Measurements from ENCODE around the gene FMO1. TPM values are rescaled to one million over a fixed set of nuclear protein-coding genes. Genes with fewer than 3 reads are reported as not detected.
"Not testable (repeated sequence)": the region's sequence is repeated elsewhere in the genome, so short reads cannot be mapped to it uniquely, and the experiment has no call there.

Gene FMO1
- total RNA-seq, 2 donors from 2014 or later: not detected

DNA sequence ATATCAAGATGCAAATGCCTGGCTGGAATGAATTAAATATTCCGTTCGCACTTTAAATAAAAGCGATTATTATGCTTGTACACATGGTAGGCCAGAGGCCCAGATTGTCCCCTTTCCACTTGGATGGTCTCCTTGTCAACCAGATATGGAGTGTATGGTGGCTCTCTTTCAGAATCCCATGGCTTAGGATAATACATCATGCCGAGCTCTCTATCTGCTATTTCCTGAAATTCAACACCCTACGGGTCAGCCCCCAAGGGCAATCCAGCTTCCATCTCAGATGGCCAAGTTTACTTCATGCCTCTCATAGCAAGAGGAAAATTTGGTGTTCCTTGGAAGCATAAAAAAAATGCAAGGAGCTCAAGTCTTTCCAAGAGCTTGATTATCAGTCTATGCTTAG lies 25.4 kb upstream of the FMO1 start:
- Mint-ChIP-seq H3K9me3 (no peaks in the 10 kb centered on the region), H3K27ac (no peak overlapping the region), H3K36me3 (peaks cover 0 to 10% of the 10 kb centered on the region in 2 donors)
- DNase-seq (ENCODE audit: low spot score in 2 of 2): no peak
- ATAC-seq: no peak

- ATAC-seq; H3K9me3 Mint-ChIP-seq; H3K36me3 Mint-ChIP-seq; H3K27ac Mint-ChIP-seq; DNase-seq (ENCODE audit: low spot score in 2 of 2): not testable (repeated sequence)
These were observed 24.0 kb upstream of the FMO1 start for GRCh38 chr1:171224257-171224656.

DNA sequence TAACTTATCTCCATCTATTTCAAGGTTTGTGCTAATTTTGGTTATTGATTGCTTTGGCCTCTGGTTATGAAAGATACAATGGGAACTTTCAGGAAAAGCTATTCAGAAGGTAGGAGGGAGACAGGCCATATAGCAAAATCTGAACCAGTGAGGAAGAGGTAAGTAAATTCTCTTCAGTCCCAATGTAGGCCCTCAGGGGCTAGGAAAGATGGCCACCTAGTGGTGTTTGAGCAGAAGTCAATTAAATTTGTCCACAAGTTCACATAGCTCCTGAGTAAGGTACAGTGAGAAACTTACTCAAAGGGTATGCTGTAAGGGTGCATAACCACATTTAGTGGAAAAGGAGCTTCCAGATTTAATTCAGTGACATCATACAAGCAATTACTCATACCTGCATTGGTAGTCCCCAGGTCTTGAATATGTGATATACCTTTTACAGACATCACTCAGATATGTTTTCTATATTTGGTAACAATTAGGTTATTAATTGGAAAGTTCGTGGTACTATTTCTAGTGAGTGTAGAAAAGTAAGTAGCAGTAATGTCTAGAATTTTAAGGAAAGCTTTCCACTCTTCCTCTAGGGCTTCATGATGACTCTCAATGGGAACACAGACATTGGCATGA lies 21.4 kb upstream of the FMO1 start:
- Mint-ChIP-seq H3K27ac (no peak overlapping the region), H3K36me3 (no peaks in the 10 kb centered on the region), H3K9me3 (no peaks in the 10 kb centered on the region)
- ATAC-seq: peak; percentile 31 to 77
- peak in 1 of 2 donors; percentile 4 for DNase-seq (ENCODE audit: low spot score in 2 of 2)

DNA sequence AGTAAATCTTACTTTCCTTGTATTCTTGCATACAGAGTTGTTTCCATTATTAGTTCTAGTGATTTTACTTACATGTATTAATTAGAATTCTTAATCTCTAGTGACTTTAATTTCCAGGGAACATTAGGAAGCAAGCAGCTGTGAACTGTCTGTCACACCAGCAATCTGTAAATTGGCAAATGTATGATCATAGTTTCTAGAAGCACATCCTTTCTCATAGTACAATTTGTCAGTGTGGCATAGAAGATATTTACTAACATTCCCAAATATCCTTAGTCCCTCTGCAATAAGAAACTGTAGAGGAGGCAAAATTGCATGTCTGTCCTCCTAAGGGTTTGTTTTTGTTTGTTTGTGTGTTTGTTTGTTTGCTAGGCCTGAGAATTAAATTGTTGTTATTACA lies 17.0 kb upstream of the FMO1 start:
- no peak for ATAC-seq
- Mint-ChIP-seq H3K36me3 (no peaks in the 10 kb centered on the region), H3K27ac (no peak overlapping the region), H3K9me3 (no peaks in the 10 kb centered on the region)
- no peak for DNase-seq (ENCODE audit: low spot score in 2 of 2)

GRCh38 chr1:171233183-171233582 lies 15.1 kb upstream of the FMO1 start:
- H3K9me3 Mint-ChIP-seq: peaks cover 0 to 4% of the 10 kb centered on the region in 2 donors
- no peak for DNase-seq (ENCODE audit: low spot score in 2 of 2)
- peaks cover 0 to 6% of the 10 kb centered on the region in 2 donors for H3K36me3 Mint-ChIP-seq
- no peak for ATAC-seq
- H3K27ac Mint-ChIP-seq: no peak overlapping the region

GRCh38 chr1:171236231-171236630 lies 12.1 kb upstream of the FMO1 start:
- not testable (repeated sequence) for ATAC-seq; H3K27ac Mint-ChIP-seq; DNase-seq (ENCODE audit: low spot score in 2 of 2)
- H3K36me3 Mint-ChIP-seq: peaks cover 10 to 26% of the 10 kb centered on the region in 2 donors
- peaks cover 14 to 24% of the 10 kb centered on the region in 2 donors for H3K9me3 Mint-ChIP-seq

- no peak for ATAC-seq
- Mint-ChIP-seq H3K27ac (no peak overlapping the region), H3K36me3 (peaks cover 10 to 13% of the 10 kb centered on the region in 2 donors), H3K9me3 (peaks cover 7 to 13% of the 10 kb centered on the region in 2 donors)
- DNase-seq (ENCODE audit: low spot score in 2 of 2): no peak
These were observed 4.4 kb upstream of the FMO1 start for GRCh38 chr1:171243878-171244277.

DNA sequence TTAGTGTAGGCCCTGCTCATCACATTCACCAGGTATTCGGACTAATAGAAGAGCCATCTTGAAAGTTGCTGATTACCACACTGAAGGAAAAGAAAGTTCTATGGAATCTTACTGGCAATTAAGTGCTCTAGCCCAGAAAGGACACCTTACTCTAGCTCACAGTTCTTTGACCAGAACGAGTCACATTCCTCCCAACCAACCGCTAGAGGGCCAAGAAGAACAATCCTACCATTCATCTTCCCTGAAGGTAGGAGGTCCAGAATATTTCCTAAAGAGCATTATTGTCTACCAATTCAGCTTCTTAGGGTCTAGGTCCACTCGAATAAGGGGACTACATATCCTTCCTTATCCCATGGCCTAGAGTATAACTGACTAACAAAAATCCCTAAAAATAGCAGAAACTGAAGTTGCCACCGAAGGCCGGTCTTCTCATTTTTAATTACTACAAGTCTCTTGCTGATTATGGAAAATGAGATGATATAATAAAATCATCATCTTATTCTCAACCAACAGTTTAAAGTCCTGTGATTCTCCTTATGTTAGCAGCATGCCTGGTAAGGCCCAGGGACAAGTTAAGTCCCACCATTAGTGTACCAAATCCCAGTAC lies 2.7 kb upstream of the FMO1 start:
- peak in 1 of 2 donors; percentile 18 for DNase-seq (ENCODE audit: low spot score in 2 of 2)

GRCh38 chr1:171247501-171247900 lies 793 bp upstream of the FMO1 start:
- no peak for DNase-seq (ENCODE audit: low spot score in 2 of 2)
- H3K9me3 Mint-ChIP-seq: no peaks in the 10 kb centered on the region
- no peak for ATAC-seq
- no peaks in the 10 kb centered on the region for H3K36me3 Mint-ChIP-seq
- no peak overlapping the region for H3K27ac Mint-ChIP-seq

More for the DNA sequence above, 2.7 kb upstream of the FMO1 start:
- no peak overlapping the region for H3K27ac Mint-ChIP-seq
- H3K36me3 Mint-ChIP-seq: peaks cover 0 to under 1% of the 10 kb centered on the region in 2 donors
- no peaks in the 10 kb centered on the region for H3K9me3 Mint-ChIP-seq
- ATAC-seq: peak; percentile 36 to 50

- ATAC-seq (no peak), DNase-seq (ENCODE audit: low spot score in 2 of 2) (no peak)
- H3K27ac Mint-ChIP-seq: no peak overlapping the region
These were observed 547 bp downstream of the FMO1 start for GRCh38 chr1:171248841-171249240.

DNA sequence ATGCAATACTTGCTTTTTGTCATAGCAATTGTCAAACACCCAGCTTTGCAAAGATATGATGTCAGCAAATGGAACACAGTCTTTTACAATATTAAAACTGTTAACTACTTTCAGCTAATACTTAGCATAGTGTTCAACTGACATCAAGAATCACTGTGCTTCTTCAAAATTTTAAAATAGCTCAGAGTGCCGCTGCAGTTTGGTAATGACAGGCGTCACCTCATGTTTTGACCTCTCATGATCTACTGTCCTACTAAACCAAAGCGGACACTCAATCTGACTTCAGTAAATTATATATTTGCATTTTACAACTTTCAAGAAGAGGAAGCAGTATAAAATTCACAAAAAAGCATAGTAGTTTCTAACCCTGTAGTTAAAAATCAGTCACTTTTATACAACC lies 2.0 kb downstream of the FMO1 start:
- ATAC-seq: no peak
- Mint-ChIP-seq H3K9me3 (no peaks in the 10 kb centered on the region), H3K27ac (no peak overlapping the region), H3K36me3 (no peaks in the 10 kb centered on the region)
- DNase-seq (ENCODE audit: low spot score in 2 of 2): no peak

More at GRCh38 chr1:171248841-171249240, 547 bp downstream of the FMO1 start:
- H3K9me3 Mint-ChIP-seq: no peaks in the 10 kb centered on the region
- H3K36me3 Mint-ChIP-seq: no peaks in the 10 kb centered on the region

- ATAC-seq (peak; percentile 74 to 80), DNase-seq (ENCODE audit: low spot score in 2 of 2) (peak in 1 of 2 donors; percentile 21)
- H3K27ac Mint-ChIP-seq: no peak overlapping the region
- H3K36me3 Mint-ChIP-seq: no peaks in the 10 kb centered on the region
- no peaks in the 10 kb centered on the region for H3K9me3 Mint-ChIP-seq
These were observed 3.0 kb downstream of the FMO1 start for GRCh38 chr1:171251042-171251951.

GRCh38 chr1:171251952-171252300 lies 3.6 kb downstream of the FMO1 start:
- Mint-ChIP-seq H3K27ac (no peak overlapping the region), H3K9me3 (no peaks in the 10 kb centered on the region), H3K36me3 (no peaks in the 10 kb centered on the region)
- DNase-seq (ENCODE audit: low spot score in 2 of 2) (no peak), ATAC-seq (no peak)

- Mint-ChIP-seq H3K36me3 (no peaks in the 10 kb centered on the region), H3K27ac (no peak overlapping the region), H3K9me3 (no peaks in the 10 kb centered on the region)
- DNase-seq (ENCODE audit: low spot score in 2 of 2) (no peak), ATAC-seq (peak in 1 of 2 donors; percentile 66)
These were observed 4.2 kb downstream of the FMO1 start for GRCh38 chr1:171252482-171252881.

DNA sequence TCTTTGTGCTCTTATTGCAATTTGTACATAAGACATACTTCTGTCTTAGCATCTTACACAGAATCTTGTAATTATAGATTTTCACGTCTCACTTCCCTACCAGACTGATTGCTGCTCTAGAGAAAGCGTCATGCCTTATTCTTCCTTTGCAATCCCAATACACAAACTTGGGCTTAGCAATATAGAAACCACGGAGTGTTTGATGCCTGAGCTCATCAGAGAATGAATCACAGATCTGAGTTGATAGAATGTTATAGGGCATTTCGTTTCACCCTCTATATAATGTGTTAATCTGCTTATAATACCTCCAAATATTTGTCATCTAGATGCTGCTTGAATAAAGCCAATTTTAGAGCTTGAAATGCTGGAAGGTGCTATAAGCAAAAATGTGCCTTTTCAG lies 6.6 kb downstream of the FMO1 start:
- Mint-ChIP-seq H3K36me3 (no peaks in the 10 kb centered on the region), H3K27ac (no peak overlapping the region), H3K9me3 (no peaks in the 10 kb centered on the region)
- DNase-seq (ENCODE audit: low spot score in 2 of 2) (no peak), ATAC-seq (no peak)

- ATAC-seq (no peak), DNase-seq (ENCODE audit: low spot score in 2 of 2) (no peak)
- Mint-ChIP-seq H3K9me3 (no peaks in the 10 kb centered on the region), H3K36me3 (no peaks in the 10 kb centered on the region), H3K27ac (no peak overlapping the region)
These were observed 8.8 kb downstream of the FMO1 start for GRCh38 chr1:171256940-171257606.

GRCh38 chr1:171257607-171258076 lies 9.3 kb downstream of the FMO1 start:
- H3K36me3 Mint-ChIP-seq: no peaks in the 10 kb centered on the region
- ATAC-seq (no peak), DNase-seq (ENCODE audit: low spot score in 2 of 2) (no peak)
- no peak overlapping the region for H3K27ac Mint-ChIP-seq
- no peaks in the 10 kb centered on the region for H3K9me3 Mint-ChIP-seq
